ENCODE data around the gene ACACB. TPM values are rescaled to one million over a fixed set of nuclear protein-coding genes. Genes with fewer than 3 reads are reported as not detected.
A peak's percentile ranks its signal among the peaks of the same experiment; 100 is the strongest.

ACACB gene
- polyA plus RNA-seq, 1 donor, result 13.6 TPM

DNA sequence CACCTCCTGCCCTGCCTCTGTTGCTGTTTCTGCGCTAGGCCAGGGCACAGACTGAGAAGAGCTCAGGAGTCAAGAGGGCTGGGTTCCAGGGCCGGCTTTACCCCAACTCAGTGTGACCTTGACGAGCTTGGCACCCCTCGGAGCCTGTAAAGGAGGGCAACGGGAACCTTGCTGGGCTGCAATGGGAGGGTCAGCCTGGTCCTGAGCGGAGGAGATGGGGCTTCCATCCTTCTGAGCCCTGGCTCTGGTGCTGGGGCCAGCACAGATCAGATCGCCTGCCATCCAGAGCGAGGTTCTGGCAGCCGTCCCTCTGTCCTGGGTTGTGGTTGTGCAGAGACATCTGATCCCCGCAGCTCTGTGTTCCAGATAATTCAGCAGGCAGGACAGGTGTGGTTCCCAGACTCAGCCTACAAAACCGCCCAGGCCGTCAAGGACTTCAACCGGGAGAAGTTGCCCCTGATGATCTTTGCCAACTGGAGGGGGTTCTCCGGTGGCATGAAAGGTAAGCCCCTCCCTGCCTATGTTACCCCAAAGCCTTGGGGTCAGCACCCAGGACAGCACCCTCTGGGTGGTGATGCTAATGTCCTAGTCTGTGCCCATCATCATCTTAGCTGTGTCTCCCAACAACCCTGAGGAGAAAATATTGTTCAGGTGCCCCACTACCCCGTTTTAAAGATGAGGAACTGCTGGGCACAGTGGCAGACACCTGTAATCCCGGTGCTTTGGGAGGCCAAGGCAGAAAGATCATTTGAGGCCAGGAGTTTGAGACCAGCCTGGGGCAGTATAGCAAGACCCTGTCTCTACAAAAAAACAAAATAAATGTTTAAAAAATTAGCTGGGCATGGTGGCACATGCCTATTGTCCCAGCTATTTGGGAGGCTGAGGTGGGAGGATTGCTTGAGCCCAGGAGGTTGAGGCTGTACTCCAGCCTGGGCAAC is 142.5 kb downstream of the ACACB start:
- DNase-seq, result no peak

DNA sequence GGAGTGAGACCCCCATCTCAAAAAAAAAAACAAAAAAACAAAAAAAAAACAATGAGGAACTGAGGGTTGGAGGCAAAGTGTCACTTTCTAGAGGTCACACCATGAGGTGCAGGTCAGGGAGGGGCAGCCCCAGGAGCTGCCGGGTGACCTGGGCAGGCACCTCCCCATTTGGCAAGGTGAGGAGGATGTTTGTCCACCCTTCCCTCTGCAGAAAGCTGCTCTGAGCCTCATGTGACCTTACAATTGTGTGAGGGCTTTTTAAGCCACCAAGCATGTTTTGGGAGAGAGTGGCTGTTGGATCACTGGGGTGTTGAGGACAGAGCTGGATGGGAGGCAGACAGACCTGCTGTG is 143.1 kb downstream of the ACACB start:
- no peak for DNase-seq

DNA sequence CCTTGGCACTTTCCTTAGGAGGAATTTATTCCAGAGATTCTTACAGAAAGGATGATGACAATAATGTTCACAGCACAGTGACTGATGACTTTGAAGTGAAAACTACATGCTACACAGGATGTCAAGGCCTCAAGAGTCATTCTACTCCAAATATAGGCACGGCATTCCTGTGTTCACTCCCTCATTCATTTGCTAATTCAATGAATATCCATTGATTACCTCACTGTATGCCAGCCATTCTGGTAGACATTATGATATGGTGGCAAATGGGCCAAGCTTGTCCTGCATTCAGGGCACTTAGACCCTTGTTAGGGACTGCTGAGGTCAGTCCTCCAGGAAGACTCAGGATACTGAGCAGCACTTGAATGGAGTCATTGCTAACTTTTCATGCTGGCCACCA is 144.7 kb downstream of the ACACB start:
- no peak for DNase-seq

DNA sequence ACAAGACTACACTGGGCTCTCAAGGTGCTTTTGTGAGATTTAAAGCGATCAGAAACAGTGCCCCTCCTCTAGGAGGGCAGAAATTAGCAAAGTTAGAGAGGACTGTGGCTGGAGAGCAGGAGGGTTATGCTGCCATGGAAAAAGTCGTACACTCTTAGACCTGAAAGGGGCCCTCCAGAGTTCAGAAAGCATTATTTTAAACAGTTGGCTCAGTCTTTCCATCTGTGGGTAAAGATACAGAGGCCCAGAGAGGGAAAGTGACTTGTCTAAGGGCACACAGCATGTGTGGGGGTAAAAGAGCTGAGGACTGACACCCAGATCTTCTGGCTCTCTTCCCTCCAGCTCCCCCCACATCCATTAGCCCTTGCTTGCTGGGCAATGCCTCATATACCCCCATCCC is 145.6 kb downstream of the ACACB start:
- DNase-seq, result no peak

DNA sequence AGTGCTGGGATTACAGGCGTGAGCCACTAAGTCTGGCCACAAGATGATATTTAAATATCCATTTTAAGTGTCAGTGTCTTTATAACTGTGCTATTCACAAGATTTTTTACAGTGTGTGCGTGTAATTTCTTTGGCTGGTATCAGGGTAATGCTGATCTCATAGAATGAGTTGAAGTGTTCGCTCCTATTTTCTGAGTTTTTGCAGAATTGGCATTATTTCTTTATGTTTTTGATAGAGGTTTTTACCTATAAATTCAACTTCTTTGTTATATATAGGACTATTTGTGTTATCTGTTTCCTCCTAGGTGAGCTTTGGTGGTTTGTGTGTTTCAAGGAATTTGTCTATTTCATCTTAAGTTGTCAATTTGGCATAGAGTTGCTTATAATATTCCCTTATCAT is 147.1 kb downstream of the ACACB start:
- no peak for DNase-seq

DNA sequence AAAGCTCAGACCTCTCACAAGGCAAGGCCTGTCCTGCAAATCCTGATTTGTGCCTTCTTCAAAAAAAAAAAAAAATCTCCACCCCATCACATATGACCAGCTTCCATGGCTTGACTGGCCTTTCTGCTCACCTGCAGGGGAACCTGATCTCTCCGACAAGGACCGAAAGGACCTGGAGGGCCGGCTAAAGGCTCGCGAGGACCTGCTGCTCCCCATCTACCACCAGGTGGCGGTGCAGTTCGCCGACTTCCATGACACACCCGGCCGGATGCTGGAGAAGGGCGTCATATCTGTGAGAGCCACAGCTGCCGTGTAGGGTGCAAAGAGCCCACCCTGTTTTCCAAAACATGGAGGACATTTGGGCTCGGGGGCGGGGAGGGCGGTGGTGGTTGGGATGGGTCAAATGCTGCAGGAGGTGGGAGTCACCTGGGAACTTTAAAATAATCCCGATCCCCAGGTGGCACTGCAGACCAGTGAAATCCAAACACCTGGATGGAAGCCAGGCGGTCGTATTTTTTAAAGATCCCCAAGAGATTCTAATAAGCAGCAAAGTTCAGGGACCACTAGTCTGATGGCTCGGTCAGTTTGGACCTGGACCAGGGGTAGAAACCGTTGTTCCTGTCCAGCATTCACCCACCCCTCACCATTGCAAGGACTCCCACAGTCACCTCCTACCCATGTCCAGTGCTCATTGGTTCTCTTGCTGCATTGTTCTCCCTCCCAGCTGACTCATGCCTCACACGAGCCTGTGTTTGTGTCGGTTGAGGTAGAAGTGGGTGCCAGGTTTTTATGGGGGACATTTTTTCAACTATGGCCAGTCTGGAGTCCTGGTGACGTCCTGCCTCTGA is 147.9 kb downstream of the ACACB start:
- peak; percentile 58 for DNase-seq

DNA sequence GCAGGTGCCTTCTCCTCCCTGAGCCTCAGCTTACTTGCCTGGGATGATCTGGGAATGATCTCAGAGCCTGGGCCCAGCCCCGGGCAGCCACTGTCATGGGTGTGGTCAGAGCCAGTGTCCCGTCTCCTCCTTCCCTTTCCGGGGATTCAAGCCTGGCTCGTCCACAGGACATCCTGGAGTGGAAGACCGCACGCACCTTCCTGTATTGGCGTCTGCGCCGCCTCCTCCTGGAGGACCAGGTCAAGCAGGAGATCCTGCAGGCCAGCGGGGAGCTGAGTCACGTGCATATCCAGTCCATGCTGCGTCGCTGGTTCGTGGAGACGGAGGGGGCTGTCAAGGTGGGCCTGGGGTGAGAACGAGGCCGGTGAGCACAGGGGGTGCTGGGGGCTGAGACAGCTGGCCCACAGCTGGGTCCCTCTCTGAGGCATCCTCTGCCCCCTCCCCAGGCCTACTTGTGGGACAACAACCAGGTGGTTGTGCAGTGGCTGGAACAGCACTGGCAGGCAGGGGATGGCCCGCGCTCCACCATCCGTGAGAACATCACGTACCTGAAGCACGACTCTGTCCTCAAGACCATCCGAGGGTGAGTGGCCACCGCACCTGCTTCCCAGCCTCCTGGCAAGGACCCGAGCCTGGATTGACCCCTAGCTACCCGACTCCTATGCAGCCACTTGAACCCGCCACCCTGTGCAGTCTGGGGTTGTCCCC is 148.7 kb downstream of the ACACB start:
- no peak for DNase-seq

DNA sequence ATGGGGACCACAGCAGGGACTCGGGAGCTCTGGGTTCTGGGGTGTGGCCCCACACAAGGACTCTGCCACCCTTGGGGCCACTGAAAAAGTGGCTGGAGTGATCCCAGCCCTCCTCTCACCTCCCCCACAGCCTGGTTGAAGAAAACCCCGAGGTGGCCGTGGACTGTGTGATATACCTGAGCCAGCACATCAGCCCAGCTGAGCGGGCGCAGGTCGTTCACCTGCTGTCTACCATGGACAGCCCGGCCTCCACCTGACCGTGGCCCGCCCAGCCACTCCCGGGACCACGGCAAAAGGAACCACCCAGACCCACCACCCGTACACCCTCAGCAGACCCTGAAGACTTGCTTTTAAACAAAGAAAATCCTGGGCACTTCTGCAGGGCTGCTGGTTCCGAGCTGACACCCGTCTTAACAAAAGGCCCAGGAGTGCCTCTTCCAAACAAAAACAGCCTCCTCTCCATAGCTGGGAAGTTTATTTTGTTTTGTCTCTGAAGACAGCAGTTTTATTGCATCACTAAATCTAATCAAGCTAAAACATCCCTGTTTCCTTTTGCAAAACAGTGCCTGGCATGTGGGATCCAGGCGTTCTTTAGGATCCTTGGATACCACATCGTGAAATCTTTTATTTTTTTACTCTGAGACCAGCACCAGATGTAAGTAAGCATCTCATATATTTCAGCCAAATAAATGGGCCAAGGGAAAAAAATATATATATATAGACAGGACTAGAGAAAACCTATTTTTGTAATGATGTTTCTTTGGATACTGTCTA is 149.9 kb downstream of the ACACB start:
- no peak for DNase-seq

DNA sequence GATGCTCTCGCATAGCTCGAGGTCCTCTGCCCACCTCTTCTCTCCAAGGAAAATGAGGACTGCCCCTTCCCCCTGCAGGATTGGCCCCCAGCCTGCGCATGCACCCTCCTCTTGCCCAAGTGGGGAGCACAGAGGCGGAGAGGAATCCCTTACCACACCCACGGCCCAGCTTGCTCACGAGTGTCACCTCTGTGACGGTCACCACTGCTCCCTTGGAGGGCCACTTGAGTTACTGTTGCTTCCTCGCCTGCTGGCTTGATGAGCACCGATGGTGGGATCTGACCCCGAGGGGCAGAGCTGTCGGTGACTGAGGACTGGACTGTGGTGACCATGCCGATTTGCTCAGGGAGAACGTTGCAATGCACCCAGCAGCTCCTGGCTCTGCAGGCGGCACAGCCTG is 151.0 kb downstream of the ACACB start:
- DNase-seq, result no peak

DNA sequence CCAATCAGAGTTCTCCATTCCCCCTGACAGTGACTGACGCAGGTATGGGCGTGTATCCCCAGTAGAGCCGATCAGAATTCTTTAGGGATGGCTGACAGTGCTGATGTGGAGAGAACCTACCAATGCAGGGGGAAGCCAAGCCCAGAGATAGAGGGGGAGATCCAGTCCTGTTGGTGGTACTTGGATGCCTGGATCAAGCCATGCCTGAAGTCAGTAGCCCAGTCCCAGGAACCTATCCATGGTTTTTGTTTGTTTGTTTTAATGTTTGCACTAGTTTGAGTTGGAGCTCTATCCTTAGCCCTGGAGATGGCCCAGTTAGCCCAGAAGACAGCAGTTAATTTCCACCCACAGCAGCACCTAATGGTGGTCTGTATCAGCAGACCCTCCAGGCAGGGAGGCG is 152.5 kb downstream of the ACACB start:
- DNase-seq, result no peak

DNA sequence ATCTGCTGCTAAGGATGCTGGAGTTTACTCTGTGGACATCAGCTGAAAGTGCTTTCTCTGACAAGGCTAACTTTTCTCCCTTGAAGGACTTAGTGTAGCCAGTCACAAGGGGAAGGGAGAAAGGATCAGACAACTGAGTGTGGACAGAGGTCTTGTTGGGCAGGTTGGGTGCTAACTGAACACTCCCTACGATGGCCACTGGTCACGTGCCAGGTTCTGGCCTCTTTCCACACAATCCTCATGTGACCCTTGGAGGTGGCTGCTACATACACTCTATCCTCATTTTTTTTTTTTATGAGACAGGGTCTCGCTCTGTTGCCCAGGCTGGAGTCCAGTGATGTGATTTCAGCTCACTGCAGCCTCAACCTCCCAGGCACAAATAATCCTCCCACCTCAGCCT is 153.0 kb downstream of the ACACB start:
- no peak for DNase-seq

DNA sequence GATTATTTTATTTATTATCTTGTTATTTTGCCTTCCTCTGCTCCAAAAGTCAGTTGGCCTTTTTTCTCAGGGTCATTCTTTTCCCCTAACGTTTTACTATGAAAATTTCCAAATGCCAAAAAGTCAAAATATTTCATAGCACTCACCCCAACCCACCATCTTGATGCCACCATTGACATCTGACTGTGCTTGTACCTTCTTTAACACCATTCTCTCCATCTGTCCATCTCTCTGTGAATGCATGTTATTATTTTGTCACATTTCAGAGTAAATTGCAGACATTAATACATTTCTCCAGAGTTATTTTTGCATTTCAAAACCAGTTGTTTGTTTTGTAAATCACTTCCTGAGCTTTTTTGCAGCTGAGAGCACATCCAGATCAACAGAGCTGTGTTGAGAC is 154.1 kb downstream of the ACACB start:
- no peak for DNase-seq

DNA sequence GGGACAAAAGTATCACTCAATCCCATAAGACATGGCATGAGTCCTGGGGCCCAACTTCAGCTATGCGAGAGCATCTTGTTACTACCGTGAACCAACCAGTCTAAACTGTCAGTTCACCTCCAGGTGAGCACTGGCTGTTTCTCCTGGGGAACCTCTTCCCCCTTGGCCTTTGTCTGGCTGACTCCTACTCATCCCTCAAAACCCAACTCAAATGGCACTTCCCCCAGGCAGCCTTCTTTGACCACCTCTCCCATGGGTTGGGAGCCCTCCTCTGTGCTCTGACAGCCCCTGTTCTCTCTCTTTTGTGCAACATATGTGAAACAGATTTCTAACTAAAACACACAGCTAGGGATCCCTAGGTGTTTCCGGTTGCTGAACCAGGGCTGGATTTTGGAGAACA is 155.0 kb downstream of the ACACB start:
- DNase-seq, result no peak

DNA sequence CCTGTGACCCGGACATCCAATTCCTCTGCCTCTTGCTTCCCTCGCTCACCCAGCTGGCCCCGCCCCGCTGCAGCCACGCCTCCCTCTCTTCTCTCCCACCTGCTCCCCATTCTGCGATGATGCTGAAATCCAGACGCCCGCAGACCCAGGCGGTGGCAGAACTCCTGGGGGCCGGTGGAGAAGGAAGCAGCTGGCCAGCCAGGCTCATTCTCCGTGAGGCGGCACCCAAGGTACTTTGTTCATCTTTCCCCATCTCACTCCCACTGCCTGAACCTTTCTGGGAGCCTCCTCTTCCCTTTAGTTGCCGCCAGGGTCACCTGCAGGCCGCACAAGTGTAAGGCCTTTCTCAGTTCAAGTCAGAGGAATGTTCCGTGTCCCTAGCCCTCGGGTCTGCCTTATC is 157.0 kb downstream of the ACACB start:
- no peak for DNase-seq

DNA sequence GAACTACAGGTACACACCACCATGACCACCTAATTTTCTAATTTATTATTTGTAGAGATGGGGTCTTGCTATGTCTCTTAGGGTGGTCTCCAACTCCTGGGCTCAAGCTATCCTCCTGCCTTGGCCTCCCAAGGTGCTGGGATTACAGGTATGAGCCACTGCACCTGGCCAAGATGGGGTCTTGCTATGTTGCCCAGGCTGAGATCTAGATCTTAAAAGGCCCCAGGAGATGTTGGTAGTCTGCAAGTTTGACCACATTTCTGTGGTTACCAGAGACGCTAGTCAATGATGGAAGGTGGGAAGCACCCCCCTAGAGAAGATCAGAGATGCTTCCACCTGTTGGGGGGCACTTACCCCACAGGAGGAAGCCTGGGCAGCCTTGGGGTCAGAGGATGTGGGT is 158.0 kb downstream of the ACACB start:
- DNase-seq, result no peak

DNA sequence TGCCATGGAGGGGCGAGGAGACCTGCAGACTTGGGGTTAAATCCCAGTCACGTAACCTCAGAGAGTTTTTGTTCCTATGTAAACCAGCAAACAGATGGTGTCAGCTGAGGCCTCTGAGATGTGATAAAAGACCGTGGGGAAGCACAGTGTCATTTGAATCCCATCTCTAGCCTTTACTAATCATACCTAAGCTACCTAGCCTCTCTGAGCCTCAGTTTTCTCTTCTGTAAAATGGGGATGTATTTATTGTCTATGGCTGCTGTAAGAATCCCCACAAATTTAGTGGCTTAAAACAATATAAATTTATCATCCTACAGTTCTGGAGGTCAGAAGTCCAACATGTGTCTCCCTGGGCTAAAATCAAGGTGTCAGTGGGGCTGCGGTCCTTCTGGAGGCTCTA is 158.8 kb downstream of the ACACB start:
- DNase-seq, result no peak

DNA sequence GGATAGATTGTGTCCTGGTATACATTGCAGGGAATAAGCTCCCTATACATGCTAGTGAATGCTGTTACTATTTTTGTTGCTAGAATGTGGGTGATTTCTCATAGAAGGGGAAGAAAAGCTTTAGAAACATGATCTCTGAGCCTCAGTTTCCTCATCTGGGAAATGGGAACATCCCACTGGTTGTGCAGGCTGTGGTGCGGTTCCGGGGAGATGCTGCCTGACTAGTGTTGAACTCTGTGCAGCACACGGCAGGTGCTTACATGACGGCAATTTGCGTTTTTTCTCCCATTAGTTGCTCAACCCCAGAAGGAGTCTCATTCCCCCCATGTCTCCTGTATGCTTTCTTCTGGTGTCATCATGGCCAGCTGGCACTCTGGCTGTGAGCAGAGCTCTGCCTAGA is 159.8 kb downstream of the ACACB start:
- no peak for DNase-seq

DNA sequence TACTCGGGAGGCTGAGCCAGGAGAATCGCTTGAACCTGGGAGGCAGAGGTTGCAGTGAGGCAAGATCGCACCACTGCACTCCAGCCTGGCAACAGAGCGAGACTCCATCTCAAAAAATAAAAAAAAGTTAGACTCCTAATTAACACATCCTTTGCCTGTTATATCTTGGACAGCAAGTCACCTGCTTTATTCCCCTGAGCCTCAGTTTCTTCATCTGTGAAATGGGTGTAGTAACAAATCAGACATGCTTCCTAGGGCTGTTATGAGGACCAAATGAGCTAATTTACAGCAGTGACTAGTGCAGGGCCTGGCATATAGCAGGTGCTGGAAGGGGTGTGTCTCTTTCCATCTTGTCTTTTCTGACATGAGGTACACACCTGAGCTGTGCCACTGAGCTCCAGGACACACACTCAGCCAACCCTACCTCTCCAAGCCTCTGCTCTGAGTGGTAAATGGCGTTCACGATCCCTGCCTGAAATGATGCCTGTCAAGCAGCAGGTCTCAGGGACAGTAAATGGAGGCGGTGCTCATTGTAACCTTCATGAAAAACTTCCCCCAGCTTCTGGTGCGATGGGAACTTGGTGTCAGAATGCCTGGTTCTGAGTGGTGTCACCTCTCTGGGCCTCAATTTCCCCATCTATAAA is 161.0 kb downstream of the ACACB start:
- no peak for DNase-seq

DNA sequence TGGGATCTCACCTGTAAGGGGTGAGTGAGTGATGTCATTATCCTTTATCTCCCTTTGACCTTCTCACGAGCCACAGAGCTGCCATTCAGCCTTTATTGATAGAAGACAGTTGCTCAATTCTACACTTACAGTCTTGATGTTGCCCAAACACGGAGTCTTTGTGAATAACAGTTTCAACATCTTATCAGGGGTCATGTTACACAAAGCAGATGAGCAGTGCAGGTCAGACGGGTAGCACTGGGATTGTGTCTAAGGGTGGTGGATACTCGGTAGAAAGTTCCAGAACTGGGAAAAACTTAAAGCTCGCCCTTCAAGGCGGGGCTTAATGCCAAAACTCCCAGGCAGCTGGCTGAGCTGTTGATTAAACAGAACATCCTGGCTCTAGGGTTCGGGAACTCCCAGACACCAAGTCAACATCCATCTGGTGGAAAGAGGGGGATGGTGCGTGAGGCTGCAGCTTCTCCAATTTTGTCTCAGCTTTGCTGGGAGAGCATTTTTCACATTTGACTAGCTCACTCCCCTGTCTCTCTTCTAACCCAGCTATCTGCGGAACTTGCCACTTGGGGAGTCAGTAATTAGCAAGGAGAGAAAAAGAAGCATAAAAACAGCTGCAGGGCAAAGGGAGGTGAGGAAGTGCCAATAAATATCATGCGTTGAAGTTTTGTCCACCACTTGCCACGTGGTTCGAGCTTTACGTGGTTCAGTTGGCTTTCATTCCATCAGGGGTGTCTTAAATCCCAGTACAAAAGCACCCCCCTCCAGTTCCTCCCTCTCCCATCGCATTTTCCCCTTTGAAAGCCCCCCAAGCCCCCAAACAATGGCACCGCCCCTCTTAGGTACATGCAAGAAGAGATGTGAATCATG is 161.7 kb downstream of the ACACB start:
- peak; percentile 67 for DNase-seq

DNA sequence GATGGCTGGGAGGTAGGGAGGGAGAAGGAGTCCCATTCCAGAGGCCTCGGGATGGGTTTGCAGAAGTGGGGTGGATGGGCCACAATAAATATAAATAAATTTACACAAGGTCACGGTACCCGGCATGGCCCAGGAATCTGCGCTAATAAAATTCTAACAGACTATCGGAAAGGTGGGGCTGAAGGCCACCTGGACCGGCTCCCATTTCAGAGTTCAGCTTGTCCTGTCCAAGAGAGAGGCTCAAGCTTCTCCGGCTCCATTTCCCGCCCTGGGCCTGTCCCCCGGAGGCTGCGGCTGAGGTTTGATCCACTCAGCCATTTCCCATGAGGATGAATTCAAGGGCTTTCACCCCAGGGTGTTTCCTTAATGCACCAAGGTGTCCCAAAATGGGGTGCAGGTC is 162.5 kb downstream of the ACACB start:
- DNase-seq, result no peak

DNA sequence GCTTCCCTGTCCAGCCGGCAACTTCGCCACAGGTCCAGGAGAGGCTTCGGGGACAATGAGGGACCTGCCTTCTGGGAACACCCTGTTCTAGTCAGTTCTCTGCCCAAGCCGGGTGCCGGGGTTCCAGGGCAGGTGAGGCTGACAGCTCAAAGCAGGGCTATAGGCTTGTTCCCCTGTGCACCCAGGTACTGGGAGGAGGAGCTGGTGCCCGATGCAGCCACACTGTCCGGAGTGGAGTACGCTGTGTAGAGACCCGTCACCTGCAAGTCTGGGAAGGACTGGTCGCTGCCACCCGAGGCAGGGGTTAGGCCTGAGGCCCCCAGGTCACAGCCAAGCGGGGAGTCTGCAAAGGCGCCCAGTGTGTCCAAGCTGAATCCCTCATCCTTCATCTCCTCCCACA is 163.1 kb downstream of the ACACB start:
- no peak for DNase-seq
